Measurements from ENCODE around the gene OR2J3. TPM values are rescaled to one million over a fixed set of nuclear protein-coding genes. Genes with fewer than 3 reads are reported as not detected.

OR2J3 gene
- total RNA-seq, result not detected in 2 replicates

DNA sequence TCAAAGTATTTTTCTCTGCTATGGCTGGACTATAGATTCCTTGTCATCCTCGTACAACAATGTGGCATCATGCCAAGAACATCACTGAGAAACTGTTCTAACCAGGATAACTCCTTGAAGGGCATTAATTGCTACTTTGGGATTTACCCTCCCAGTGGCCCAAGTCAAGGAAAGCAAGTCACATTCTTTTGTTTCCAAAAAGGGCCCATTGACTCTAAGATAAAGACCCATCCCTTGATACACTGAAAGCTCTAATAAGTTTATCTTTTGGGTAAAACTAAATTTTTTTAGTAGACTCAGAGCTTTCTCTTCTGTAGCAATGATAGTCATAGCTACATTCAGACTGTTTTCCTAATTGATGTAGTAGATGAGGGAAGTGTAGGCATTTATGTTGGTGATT is at the start of gene OR2J3:
TSS of gene OR2J3 (plus strand) at position 301 of the 400 bp plus-strand sequence. CDS start 3,833 bp downstream, outside the sequence.
- Histone ChIP-seq H3K36me3 (ENCODE audit: control insufficient read depth, insufficient read depth, low read length) (no peaks in the 10 kb centered on the region), H3K27me3 (ENCODE audit: control insufficient read depth, insufficient read depth, low read length) (no peaks in the 10 kb centered on the region), H3K4me3 (ENCODE audit: low read depth, low read length) (no peak within 1 kb of the TSS)
- no peak for DNase-seq (ENCODE audit: low read depth)
- TF ChIP-seq, protein P1, sequence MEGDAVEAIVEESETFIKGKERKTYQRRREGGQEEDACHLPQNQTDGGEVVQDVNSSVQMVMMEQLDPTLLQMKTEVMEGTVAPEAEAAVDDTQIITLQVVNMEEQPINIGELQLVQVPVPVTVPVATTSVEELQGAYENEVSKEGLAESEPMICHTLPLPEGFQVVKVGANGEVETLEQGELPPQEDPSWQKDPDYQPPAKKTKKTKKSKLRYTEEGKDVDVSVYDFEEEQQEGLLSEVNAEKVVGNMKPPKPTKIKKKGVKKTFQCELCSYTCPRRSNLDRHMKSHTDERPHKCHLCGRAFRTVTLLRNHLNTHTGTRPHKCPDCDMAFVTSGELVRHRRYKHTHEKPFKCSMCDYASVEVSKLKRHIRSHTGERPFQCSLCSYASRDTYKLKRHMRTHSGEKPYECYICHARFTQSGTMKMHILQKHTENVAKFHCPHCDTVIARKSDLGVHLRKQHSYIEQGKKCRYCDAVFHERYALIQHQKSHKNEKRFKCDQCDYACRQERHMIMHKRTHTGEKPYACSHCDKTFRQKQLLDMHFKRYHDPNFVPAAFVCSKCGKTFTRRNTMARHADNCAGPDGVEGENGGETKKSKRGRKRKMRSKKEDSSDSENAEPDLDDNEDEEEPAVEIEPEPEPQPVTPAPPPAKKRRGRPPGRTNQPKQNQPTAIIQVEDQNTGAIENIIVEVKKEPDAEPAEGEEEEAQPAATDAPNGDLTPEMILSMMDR (IDR thresholded peaks at IDR 0.05; ENCODE audit: insufficient read depth, low read length, poor library complexity, severe bottlenecking), result no peak

DNA sequence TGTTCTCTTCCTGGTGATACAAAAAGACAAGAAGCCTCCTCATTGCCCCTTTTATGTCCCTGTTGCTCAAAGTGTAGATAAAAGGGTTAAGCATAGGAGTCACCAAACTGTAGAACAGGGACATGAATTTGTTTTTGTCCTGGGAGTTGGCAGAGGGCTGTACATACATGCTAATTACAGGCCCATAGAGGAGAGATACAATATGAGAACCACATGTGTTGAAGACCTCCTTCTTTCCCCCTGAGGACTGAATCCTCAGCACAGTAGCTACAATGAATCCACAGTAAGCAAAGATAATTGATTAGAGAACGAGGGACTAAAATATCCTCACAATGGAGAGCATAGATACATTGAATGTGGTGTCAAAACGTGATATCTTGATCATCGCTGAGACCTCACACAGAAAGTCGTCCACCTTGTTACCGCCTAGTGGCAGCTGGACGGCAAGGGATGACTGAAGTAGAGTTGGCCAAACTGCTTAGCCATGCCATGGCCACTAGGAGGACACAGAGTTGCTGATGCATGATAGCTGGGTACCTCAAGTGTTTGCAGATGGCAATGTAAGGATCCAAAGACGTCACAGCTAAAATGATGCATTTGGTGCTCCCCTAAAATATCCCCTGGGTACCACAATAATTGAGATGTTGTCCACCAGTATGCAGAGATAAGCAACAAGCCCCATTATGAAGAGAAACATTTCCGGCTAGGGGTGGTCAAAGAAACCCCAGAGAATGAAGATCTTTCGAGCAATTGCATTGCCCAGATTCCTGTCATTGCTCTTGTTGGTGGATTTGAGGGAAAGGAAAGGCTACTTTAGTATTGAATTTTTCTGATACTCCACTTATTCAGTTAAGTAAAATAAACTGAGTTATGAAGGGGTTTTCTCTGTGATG is 35.8 kb upstream of the OR2J3 start:
- DNase-seq (ENCODE audit: low read depth), result no peak
- TF ChIP-seq, protein P1 (IDR thresholded peaks at IDR 0.05; ENCODE audit: insufficient read depth, low read length, poor library complexity, severe bottlenecking), result peak; percentile 65
- Histone ChIP-seq H3K4me3 (ENCODE audit: low read depth, low read length) (no peak overlapping the region), H3K27me3 (ENCODE audit: control insufficient read depth, insufficient read depth, low read length) (no peaks in the 10 kb centered on the region), H3K36me3 (ENCODE audit: control insufficient read depth, insufficient read depth, low read length) (no peaks in the 10 kb centered on the region)

DNA sequence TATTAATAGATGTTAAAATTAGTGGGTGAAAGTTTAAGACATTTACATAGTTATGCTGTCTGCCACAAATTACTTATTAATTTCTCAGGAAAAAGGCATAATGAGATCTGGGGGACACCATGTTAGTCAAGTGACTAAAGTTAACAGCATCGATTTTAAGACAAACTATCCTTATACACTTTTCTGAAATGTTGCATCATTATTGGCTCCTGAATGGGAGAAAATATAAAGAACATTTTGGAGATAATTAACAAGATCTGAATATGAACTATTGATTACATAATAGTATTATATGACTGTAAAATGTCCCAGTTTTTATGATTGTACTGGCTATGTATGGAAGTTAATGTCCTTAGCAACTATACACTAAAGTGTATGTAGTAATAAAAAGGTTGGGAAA is 28.7 kb upstream of the OR2J3 start:
- H3K27me3 ChIP-seq (ENCODE audit: control insufficient read depth, insufficient read depth, low read length), result no peaks in the 10 kb centered on the region
- TF ChIP-seq, protein P1 (IDR thresholded peaks at IDR 0.05; ENCODE audit: insufficient read depth, low read length, poor library complexity, severe bottlenecking), result no peak
- DNase-seq (ENCODE audit: low read depth), result no peak
- H3K36me3 ChIP-seq (ENCODE audit: control insufficient read depth, insufficient read depth, low read length), result no peaks in the 10 kb centered on the region
- H3K4me3 ChIP-seq (ENCODE audit: low read depth, low read length), result no peak overlapping the region

DNA sequence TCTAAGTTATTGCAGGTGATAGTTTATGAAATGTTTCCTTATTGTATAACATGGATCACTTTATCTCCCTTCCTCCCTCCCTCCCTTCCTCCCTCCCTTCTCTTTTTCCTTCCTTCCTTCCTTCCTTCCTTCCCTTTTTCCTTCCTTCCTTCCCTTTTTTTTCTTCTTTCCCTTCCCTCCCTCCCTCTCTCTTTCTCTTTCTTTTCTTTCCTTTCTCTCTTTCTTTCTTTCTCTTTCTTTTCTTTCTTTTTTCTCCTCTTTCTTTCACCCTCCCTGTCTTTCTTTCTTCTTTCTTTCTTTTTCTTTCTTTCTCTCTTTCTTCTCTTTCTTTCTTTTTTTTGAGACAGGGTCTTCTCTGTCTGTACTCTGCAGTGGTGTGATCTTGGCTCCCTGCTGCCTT is 26.5 kb upstream of the OR2J3 start:
- no peak overlapping the region for H3K4me3 ChIP-seq (ENCODE audit: low read depth, low read length)
- no peaks in the 10 kb centered on the region for H3K27me3 ChIP-seq (ENCODE audit: control insufficient read depth, insufficient read depth, low read length)
- H3K36me3 ChIP-seq (ENCODE audit: control insufficient read depth, insufficient read depth, low read length), result no peaks in the 10 kb centered on the region
- TF ChIP-seq, protein P1 (IDR thresholded peaks at IDR 0.05; ENCODE audit: insufficient read depth, low read length, poor library complexity, severe bottlenecking), result no peak
- DNase-seq (ENCODE audit: low read depth), result no peak

DNA sequence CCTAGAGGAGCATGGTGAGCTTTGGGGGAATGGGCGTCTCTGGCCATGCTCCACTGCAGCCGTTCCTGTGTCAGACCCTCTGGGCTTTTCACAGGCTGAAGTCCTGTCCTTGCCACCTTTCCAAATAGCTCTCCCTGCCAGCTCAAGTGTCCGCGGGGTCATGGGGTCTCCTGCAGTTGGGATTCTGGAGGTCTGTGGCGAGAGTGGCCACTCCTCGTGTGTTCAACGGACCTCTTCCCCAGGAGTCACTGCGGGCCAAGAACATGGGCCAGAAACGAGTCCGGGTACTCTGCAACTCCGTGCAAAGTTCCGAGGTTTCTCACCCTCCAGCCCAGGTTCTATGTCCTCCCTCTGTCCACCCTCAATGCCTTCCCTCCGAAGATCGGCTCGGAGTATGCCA is 25.4 kb upstream of the OR2J3 start:
- Histone ChIP-seq H3K4me3 (ENCODE audit: low read depth, low read length) (no peak overlapping the region), H3K27me3 (ENCODE audit: control insufficient read depth, insufficient read depth, low read length) (no peaks in the 10 kb centered on the region), H3K36me3 (ENCODE audit: control insufficient read depth, insufficient read depth, low read length) (no peaks in the 10 kb centered on the region)
- no peak for DNase-seq (ENCODE audit: low read depth)
- TF ChIP-seq, protein P1 (IDR thresholded peaks at IDR 0.05; ENCODE audit: insufficient read depth, low read length, poor library complexity, severe bottlenecking), result no peak

Data from kidney epithelial cell (primary cell).